Stimulated activated CD4-positive, alpha-beta T cell treated with anti-CD3 and anti-CD28 coated beads, TNF-alpha, amount 100 ng/mL, for 4 hours (primary cell): ENCODE measurements around the gene TANK.
"Not testable (repeated sequence)": the region's sequence is repeated elsewhere in the genome, so short reads cannot be mapped to it uniquely, and the experiment has no call there.

ENCODE experiments used
- DNase-seq, 3 experiments: peaks; one replicate each; pipeline ENCODE4 v3.0.0-alpha.2; 2020; ENCODE audit warnings: low read depth in 3 of 3

Gene TANK

DNA sequence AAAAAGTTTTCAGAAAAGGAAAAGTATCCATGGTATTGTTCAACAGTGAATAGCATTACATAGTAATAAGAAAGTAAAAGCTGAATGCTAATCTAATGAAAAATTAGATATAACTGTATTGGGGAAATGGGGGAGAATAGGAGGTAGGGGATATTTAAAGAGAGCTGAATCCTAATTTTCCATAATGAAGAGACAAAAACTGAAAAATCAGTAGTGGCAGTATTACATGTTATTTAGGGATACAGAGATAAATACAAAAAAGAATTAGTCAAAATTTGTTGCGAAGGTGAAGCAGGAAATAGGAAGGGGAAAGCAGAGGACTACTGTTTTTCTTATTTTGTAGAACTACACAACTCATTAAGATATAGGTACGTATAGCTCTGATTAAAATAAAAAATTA, 9.1 kb downstream of the TANK start:
- DNase-seq, result no peak

DNA sequence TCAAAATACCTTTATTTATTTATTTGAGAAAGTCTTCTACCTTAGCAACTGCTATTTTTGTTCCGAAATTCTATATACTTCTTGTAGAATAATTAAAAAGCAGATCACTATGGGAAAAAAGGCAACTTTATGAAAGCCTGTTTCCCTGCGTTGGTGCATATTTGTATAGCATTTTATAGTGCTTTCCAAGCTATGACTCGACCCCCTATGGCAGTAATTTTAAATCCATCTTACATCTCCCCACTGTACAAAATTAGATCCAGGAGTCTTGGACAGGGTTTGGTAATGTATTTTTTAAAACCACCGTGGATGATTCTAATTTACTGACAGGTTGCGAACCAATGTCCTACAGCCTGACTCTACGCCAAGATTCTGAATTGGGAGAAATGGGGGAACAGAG, 10.1 kb downstream of the TANK start:
- DNase-seq, result no peak

- DNase-seq, result no peak
Observed at GRCh38 chr2:161170958-161171932, 11.0 kb downstream of the TANK start.

GRCh38 chr2:161172901-161173540, 12.8 kb downstream of the TANK start:
- DNase-seq, result no peak

- no peak for DNase-seq
Observed at GRCh38 chr2:161173541-161174194, 13.4 kb downstream of the TANK start.

- DNase-seq, result no peak
Observed at GRCh38 chr2:161177969-161178368, 17.7 kb downstream of the TANK start.

DNA sequence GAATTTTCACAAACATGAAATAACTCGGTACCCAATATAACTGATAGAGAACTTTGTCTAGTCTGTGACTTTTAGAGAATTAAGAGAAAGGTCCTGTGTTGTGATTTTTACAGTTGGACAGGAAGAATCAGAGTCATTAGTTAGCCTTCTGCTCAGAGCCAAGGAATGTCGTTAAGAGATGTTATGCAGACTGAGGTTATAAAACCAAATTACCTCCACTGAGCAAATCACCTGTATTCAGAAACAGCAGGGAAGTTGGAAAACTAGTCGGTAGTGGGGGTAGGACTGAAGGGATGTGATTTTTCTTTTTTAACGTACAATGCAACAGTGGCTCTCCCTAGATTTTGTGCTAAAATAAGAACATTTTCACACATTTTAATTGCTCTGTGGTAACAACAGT, 18.5 kb downstream of the TANK start:
- no peak for DNase-seq

DNA sequence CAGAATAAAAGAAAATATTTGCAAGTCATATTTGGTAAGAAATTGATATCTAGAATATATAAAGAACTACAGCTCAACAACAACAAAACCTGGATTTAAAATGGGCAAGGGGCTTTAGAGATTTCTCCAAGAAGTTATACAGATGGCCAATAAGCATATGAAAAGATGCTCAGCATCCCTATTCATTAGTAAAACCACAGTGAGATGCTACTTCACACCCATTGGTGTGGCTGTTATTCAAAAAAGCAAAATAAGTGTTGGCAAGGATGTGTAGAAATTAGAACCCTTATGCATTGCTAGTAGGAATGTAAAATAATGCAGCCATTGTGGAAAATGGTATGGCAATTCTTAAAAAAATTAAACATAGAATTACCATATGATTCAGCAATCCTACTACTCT, 29.8 kb downstream of the TANK start:
- DNase-seq, result no peak

- DNase-seq, result not testable (repeated sequence)
Observed at GRCh38 chr2:161195602-161196001, 35.4 kb downstream of the TANK start.

GRCh38 chr2:161199912-161200701, 39.9 kb downstream of the TANK start:
- no peak for DNase-seq

DNA sequence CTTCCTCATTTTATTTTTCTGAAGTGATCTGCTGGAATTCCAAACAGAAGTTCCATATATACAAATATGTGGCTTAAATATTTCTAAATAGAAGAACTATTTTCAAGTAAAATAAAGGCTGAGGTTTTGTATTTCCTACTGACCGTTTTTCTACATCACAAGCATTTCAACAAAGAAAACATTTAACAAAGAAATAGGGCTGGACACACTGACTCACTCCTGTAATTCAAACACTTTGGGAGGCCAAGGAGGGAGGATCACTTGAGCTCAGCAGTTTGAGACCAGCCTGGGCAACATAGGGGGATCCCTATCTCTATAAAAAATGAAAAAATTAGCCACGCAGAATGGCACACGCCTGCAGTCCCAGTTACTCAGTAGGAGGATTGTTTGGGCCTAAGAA, 44.6 kb downstream of the TANK start:
- DNase-seq, result no peak

DNA sequence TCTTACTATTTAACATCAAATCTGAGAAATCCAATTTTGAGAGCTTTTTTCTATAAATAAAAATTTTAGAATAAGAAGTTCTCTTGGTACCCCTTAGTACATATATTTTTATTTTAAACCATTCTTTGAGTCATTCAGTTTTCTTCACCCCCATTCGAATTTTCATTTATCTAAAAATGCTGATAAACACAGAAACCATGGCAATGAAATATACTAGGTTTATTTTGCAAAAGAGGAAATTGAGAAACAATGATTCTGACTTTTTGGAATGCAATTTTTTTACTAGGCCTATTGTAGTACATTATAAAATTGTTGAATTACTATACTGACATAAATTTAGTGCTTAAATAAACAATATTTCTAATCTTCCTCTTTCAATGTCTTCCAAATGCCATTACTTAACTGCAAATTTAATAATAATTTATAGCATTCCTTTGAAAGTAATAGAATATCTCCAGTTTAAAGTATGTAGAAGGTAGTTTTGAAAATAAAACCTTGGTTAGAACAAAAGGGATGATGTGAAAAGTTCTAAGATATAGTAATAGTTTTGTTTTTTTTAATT, 46.3 kb downstream of the TANK start:
- no peak for DNase-seq

DNA sequence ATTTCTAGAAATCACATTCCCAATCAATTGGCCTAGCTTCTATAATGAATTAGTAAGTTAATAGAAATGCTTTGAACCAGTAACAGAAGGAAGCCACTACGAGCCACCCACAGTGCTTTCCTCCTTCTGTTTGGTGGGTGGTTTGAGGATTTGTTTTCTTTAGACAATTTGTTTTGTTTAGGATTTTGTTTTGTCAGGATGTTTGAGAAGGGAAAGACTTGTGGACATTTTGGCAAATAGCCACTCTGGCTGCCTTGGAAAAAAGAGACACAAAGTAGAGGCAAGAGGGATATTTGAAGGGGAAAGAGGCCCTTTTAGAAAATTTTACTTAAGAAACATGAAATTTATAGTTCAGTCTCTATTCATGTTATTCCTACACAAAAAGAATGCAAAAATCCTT, 47.7 kb downstream of the TANK start:
- no peak for DNase-seq

DNA sequence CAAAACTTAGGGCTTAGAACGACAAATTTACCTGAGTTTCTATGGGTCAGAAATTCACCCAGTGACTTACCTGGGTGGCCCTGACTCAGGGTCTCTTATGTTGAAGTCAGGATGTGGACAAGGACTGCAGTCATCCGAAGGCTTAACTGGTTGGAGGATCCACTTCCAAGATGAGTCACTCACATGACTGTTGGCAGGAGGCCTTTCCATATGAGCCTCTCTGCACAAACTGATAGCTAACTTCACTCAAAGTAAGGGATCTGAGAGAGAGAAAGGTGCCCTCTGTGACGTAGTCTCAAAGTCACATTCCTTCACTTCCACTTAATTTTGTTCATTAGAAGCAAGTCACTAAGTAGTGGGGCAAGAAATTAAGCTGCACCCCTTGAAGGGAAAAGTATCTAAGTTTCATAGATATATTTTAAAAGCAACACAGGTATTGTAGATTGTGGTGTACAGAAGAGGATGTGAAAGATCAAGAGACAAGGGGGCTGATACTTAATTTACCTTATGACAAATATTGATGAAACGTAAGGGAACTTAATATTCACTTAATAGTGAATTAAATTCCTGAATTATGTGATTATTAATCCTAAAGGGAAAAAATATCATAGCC, 48.4 kb downstream of the TANK start:
- DNase-seq, result no peak

GRCh38 chr2:161209902-161210301, 49.7 kb downstream of the TANK start:
- no peak for DNase-seq

DNA sequence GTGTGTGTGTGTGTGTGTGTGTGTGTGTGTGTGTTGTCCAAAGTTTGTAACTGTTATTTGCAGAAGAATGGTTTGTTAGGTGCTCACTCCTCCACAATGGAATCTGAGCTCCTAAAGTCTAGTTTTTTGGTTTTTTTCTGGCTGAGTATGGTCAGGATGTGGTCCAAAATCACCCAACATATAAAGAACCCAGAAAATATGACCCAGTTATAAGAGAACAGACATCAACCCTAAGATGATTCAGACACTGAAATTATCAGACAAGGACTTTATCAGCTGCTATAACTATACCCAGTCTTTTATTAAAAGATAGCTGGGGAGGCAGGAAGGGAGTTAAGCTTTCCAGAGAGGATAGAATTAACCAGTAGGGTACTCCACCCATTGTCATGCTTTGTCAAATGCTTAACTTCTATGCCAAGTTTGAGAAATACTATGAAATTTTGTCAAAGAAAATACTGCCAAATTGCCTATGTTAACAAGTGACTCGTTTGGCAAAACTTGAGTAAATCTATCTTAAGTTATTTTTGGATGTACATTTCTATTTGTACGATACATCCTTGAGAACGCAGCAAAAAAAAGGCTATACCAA, 57.5 kb downstream of the TANK start:
- DNase-seq, result no peak

DNA sequence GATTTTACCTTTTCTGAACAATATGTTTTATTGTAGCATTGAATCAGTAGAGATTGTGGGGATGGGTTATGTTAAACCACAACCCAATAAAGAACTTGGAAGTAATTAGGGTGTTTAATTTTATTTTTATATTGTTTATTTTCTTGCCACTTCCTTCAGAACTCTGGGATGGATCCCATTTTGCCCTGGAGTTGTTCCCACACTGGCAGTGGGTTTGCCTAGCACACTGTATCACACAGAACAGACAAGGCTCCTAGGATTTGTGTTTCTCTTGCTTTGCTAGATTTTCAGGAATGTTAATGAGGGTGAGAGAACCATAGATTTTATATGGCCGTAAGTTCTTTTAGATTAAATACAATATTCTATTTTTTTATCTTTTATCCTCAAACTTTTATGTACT, 59.0 kb downstream of the TANK start:
- no peak for DNase-seq

DNA sequence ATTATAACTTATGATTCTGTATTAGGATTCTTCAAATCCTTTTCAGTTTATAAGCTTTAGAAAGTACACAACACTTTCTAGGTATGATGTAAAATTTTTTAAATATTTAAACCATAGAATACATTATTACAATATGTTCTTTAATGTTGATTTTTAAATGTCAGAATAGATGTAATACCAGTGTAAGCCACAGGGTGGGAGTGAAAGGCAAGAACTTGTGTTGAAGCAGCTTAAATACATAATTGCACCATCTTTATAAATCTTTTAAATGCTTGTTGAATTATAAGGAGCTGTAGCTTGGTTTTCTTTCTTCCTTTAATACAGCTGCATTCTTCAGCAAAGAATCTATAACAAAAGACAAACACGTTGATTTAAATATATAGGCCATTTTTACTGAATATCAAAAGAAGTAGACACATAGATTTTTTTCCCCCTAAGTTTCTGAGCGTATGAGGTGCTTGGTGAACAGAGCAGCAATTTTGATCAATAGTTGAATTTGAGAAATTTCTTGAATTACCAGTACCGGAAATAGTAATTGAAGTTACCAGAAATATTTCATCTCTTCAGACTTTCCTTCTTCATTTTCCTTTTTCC, 63.0 kb downstream of the TANK start:
- no peak for DNase-seq

- DNase-seq, result no peak
Observed at GRCh38 chr2:161228511-161229240, 68.4 kb downstream of the TANK start.

GRCh38 chr2:161230959-161231358, 70.7 kb downstream of the TANK start:
- no peak for DNase-seq
